HepG2 (cell line): ENCODE data around the gene SHBG.
"Not testable (repeated sequence)": the region's sequence is repeated elsewhere in the genome, so short reads cannot be mapped to it uniquely, and the experiment has no call there.

Experiments
- EP300 ChIP-seq, 3 experiments: sonication (generic) in 1 of 3; formaldehyde crosslinking in 1 of 3; IDR thresholded peaks; 2 replicates each; pipeline versions ENCODE4 v1.5.1 to v1.6.1; 2011 to 2020; ENCODE audit warnings: low read depth in 2 of 3, low read length in 2 of 3, borderline replicate concordance in 1 of 3, improper control_type of control experiment in 1 of 3, mild to moderate bottlenecking in 1 of 3, missing genetic modification reagents in 1 of 3, moderate library complexity in 1 of 3
- ERF ChIP-seq: IDR thresholded peaks from 2 replicates; pipeline ENCODE4 v1.6.1; 2018; ENCODE audit warnings: missing biosample characterization, missing genetic modification reagents
- FOXJ3 ChIP-seq: sonication (generic); formaldehyde crosslinking; IDR thresholded peaks from 2 replicates; pipeline ENCODE4 v1.4.0; 2020; ENCODE audit warnings: missing genetic modification reagents, mild to moderate bottlenecking, borderline replicate concordance
- GLI4 ChIP-seq: sonication (generic); formaldehyde crosslinking; IDR thresholded peaks from 2 replicates; pipeline ENCODE4 v1.5.1; 2020; ENCODE audit warnings: missing genetic modification reagents, mild to moderate bottlenecking, moderate library complexity, borderline replicate concordance
- HCFC1 ChIP-seq: fragments of 150-350 bp; IDR thresholded peaks from 2 replicates; pipeline ENCODE4 v1.6.1; 2014; ENCODE audit warnings: low read depth, low read length
- KLF16 ChIP-seq, 2 experiments: sonication (generic) in 1 of 2; formaldehyde crosslinking in 1 of 2; IDR thresholded peaks; 2 replicates each; pipeline versions ENCODE4 v1.6.1 to v1.8.0; 2016 to 2023; ENCODE audit warnings: missing genetic modification reagents in 2 of 2, missing compliant biosample characterization in 1 of 2
- POLR2G ChIP-seq: fragments of 200-400 bp; formaldehyde crosslinking; IDR thresholded peaks from 2 replicates; pipeline ENCODE4 v1.6.1; 2018; ENCODE audit warnings: mild to moderate bottlenecking, low read depth, low read length, moderate library complexity
- ZNF512 ChIP-seq: sonication (generic); formaldehyde crosslinking; IDR thresholded peaks from 2 replicates; pipeline ENCODE4 v1.4.0; 2020; ENCODE audit warnings: mild to moderate bottlenecking, missing genetic modification reagents
- ZNF629 ChIP-seq: sonication (generic); formaldehyde crosslinking; conservative IDR thresholded peaks from 2 replicates; pipeline ENCODE4 v1.5.0; 2020; ENCODE audit warnings: missing genetic modification reagents

- TF ChIP-seq ERF (CRISPR knock-in tag); HCFC1; EP300 (IDR thresholded peaks at IDR 0.05; ENCODE audit: low read depth in 2 of 2, low read length in 2 of 2); EP300 (CRISPR knock-in tag; IDR thresholded peaks at IDR 0.05; ENCODE audit: borderline replicate concordance); ZNF629; FOXJ3 (CRISPR knock-in tag); GLI4; KLF16 (CRISPR knock-in tag; IDR thresholded peaks at IDR 0.05); POLR2G; ZNF512 (CRISPR knock-in tag): not testable (repeated sequence)
These were observed 32.4 kb upstream of the SHBG start for GRCh38 chr17:7597561-7597960.
